ENCODE data around the gene SERPINI1. TPM values are rescaled to one million over a fixed set of nuclear protein-coding genes. Genes with fewer than 3 reads are reported as not detected.
A peak's percentile ranks its signal among the peaks of the same experiment; 100 is the strongest.
"Not testable (repeated sequence)": the region's sequence is repeated elsewhere in the genome, so short reads cannot be mapped to it uniquely, and the experiment has no call there.

The SERPINI1 gene
- total and polyA plus RNA-seq, 9 donors = 6.3 to 15.0 (median 9.1) TPM

DNA sequence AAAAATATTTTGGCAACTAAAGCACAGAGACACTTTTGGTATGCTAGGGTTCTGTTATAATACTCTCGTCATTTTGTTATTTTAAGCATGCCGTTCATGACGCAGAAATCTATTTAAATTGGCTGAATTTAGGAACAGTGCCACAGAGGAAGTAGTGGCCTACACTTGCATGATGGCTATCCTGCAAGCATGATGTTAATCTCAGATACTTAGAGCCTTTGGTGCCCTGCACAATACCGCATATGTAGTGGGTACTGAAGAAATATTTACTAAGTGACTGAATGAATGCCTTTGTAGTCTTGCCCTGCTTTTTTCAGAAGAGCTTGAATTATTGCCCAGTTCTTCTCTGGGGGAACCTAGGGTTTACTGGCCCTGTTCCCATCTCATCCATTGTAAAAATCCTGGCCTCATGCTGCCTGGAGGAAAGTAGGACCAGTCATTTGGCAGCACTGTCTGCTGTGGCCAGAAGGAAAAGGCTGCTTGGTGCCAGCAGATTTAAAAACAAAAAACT lies 79.0 kb downstream of the SERPINI1 start:
- Histone ChIP-seq H3K9me3 (replicated peaks; ENCODE audit: control insufficient read depth, low read depth, low read length) (no peaks in the 10 kb centered on the region), H3K4me3 (ENCODE audit: low read length) (no peak overlapping the region), H3K4me1 (ENCODE audit: control insufficient read depth, insufficient read depth, low read length) (peaks cover 21% of the 10 kb centered on the region), H3K36me3 (ENCODE audit: control insufficient read depth, insufficient read depth, low read length) (no peaks in the 10 kb centered on the region), H3K27me3 (ENCODE audit: control insufficient read depth, insufficient read depth, low read length) (no peaks in the 10 kb centered on the region), H3K27ac (ENCODE audit: low read length) (peak overlapping the region; percentile 62)
- WGBS (ENCODE audit: insufficient coverage) = 10% methylated on average over 3 of the region's 4 CpGs
- peak; percentile 91 for DNase-seq

DNA sequence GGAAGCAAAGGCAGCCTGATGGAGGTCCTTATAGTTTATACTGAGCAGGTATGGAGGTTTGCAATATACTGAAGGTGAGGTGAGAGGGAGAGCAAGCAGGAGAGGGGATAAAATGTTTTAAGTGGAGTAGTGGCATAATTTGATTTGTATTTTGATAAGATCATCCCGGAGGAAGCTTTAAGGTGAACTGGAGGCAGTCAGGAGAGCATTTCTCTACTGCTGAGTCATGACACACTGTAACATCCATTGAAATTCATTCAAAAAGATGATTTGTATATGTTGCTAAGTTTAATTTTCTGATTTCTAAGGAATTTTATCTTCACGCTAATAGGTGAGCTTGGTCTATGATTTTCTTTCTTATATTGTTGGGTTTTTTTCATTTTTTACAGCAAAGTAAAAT lies 81.4 kb downstream of the SERPINI1 start:
- no peak overlapping the region for H3K27ac ChIP-seq (ENCODE audit: low read length)
- DNase-seq = no peak
- no peaks in the 10 kb centered on the region for H3K36me3 ChIP-seq (ENCODE audit: control insufficient read depth, insufficient read depth, low read length)
- H3K27me3 ChIP-seq (ENCODE audit: control insufficient read depth, insufficient read depth, low read length) = no peaks in the 10 kb centered on the region
- H3K4me1 ChIP-seq (ENCODE audit: control insufficient read depth, insufficient read depth, low read length) = peaks cover 19% of the 10 kb centered on the region
- H3K9me3 ChIP-seq (replicated peaks; ENCODE audit: control insufficient read depth, low read depth, low read length) = no peaks in the 10 kb centered on the region
- no CpG with 5 or more reads among the region's 2 CpGs for WGBS (ENCODE audit: insufficient coverage)
- no peak overlapping the region for H3K4me3 ChIP-seq (ENCODE audit: low read length)

DNA sequence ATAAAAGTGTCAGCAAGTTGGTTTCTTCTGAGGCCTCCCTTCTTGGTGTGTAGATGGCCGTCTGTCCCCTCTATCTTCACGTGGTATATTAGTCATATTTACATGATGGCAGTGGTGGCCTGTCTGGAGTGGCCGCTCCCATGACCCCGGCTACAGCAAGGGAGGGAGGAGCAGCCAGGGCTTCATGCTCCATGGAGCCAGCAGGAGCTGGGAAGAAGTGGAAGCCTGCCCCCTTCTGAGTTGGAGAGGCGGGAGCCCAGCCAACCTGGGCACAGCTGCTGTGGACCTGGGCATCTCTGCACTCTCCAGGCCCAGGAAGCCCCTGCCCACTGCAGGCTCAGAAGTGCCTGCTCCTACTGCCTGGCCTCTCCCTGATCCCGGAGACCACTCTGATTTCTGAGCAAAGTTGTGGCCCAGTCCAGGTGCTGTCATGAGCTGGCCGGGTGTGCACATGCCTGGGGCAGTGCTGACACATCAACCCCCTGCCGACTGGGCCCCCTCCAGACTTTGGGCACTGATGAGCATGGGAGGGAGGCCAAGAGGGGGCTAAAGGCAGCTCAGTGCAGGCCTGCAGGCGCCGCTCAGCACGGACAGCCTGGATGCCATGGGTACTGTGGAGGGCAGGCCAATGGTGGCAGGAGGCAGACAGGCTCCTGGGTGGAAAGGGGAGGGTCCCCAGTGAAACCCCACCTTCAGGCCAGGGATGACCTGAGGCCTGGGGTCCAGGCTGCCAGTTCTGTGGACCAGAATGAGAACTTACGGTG lies 84.8 kb downstream of the SERPINI1 start:
- H3K36me3 ChIP-seq (ENCODE audit: control insufficient read depth, insufficient read depth, low read length) = no peaks in the 10 kb centered on the region
- DNase-seq = no peak
- H3K27ac ChIP-seq (ENCODE audit: low read length) = no peak overlapping the region
- WGBS (ENCODE audit: insufficient coverage) = 93% methylated on average over 10 of the region's 12 CpGs
- peaks cover under 1% of the 10 kb centered on the region for H3K4me1 ChIP-seq (ENCODE audit: control insufficient read depth, insufficient read depth, low read length)
- no peaks in the 10 kb centered on the region for H3K9me3 ChIP-seq (replicated peaks; ENCODE audit: control insufficient read depth, low read depth, low read length)
- no peaks in the 10 kb centered on the region for H3K27me3 ChIP-seq (ENCODE audit: control insufficient read depth, insufficient read depth, low read length)
- no peak overlapping the region for H3K4me3 ChIP-seq (ENCODE audit: low read length)

DNA sequence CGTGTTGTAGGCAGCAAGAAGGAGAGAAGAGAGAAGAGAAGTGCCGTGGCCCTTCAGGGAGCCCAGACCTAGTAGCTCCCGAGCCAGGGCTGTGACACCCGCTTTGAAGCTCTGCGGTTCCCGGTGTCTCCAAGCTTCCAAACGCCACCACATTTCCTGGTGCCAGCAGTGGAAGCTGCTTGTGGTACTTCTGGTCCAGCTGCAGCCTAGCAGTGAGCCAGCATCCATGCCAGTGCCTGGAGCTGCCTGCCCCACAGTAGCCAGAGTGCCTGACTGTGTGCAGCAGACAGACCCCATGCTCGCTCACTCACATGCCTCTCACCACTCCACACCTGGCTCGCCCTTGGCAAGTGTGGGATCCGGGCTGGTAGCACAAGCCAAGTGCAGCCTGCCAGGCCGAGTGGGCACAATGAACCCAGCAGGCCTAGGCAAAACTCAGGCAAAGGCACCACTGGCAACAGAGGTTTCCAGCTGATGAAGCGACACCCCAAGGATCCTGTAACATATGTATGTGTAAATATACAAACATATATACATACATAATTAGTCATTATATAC lies 85.8 kb downstream of the SERPINI1 start:
- no peak for DNase-seq
- Histone ChIP-seq H3K27ac (ENCODE audit: low read length) (no peak overlapping the region), H3K4me3 (ENCODE audit: low read length) (no peak overlapping the region), H3K9me3 (replicated peaks; ENCODE audit: control insufficient read depth, low read depth, low read length) (no peaks in the 10 kb centered on the region), H3K27me3 (ENCODE audit: control insufficient read depth, insufficient read depth, low read length) (no peaks in the 10 kb centered on the region), H3K36me3 (ENCODE audit: control insufficient read depth, insufficient read depth, low read length) (no peaks in the 10 kb centered on the region), H3K4me1 (ENCODE audit: control insufficient read depth, insufficient read depth, low read length) (no peaks in the 10 kb centered on the region)
- WGBS (ENCODE audit: insufficient coverage) = 98% methylated on average over 11 of the region's 12 CpGs

DNA sequence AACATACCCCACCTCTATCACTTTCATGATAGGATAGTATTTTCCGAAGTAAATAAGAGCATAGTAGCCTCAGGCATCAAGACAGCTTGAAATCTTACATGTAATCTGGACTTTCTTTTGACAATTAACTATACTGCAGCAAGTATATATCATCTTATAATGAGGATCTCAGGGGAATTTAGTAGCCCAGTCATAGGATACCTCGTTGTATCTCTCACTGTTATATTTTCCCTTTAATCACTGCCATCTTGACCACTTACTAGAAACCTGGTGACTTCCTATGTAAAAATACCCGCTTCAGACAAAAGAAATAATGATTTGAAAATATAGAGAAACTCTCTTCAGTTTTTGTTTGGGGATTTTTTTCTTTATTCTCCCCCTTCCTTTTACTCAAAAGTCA lies 88.2 kb downstream of the SERPINI1 start:
- no peaks in the 10 kb centered on the region for H3K4me1 ChIP-seq (ENCODE audit: control insufficient read depth, insufficient read depth, low read length)
- H3K27me3 ChIP-seq (ENCODE audit: control insufficient read depth, insufficient read depth, low read length) = no peaks in the 10 kb centered on the region
- H3K36me3 ChIP-seq (ENCODE audit: control insufficient read depth, insufficient read depth, low read length) = no peaks in the 10 kb centered on the region
- no peak overlapping the region for H3K27ac ChIP-seq (ENCODE audit: low read length)
- DNase-seq = no peak
- no CpG with 5 or more reads among the region's 3 CpGs for WGBS (ENCODE audit: insufficient coverage)
- H3K9me3 ChIP-seq (replicated peaks; ENCODE audit: control insufficient read depth, low read depth, low read length) = no peaks in the 10 kb centered on the region
- no peak overlapping the region for H3K4me3 ChIP-seq (ENCODE audit: low read length)

DNA sequence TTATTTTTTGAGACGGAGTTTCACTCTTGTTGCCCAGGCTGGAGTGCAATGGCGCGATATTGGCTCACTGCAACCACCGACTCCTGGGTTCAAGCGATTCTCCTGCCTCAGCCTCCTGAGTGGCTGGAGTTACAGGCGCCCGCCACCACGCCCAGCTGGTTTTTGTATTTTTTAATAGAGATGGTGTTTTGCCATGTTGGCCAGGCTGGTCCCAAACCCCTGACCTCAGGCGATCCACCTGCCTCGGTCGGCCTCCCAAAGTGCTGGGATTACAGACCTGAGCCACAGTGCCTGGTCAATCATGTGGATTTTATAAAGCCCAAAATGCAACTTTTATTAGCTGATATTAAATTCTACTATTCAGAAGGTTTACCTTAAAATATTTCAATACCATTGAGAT lies 92.1 kb downstream of the SERPINI1 start:
- H3K36me3 ChIP-seq (ENCODE audit: control insufficient read depth, insufficient read depth, low read length); DNase-seq; H3K9me3 ChIP-seq (replicated peaks; ENCODE audit: control insufficient read depth, low read depth, low read length); H3K4me3 ChIP-seq (ENCODE audit: low read length); H3K27me3 ChIP-seq (ENCODE audit: control insufficient read depth, insufficient read depth, low read length); H3K4me1 ChIP-seq (ENCODE audit: control insufficient read depth, insufficient read depth, low read length); H3K27ac ChIP-seq (ENCODE audit: low read length): not testable (repeated sequence)
- WGBS (ENCODE audit: insufficient coverage) = 100% methylated on average over 8 of the region's 11 CpGs

DNA sequence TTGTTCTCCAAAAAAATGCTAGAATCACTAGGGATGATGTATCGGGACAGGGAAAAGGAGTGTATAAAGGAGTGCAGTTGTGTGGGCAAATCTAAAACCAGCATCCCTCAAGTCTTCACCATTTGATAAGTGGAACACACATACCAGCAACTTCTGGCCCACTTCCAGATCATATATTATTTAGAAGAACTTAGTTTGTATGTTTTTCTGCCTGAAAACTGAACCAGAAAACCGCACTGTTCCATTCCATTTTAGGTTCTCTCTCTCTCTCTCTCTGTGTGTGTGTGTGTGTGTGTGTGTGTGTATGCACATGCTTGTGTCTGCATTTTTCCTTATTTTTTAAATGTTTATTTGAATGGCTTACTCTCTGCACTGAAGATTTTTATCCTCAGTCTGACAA lies 93.5 kb downstream of the SERPINI1 start:
- Histone ChIP-seq H3K36me3 (ENCODE audit: control insufficient read depth, insufficient read depth, low read length) (no peaks in the 10 kb centered on the region), H3K4me1 (ENCODE audit: control insufficient read depth, insufficient read depth, low read length) (no peaks in the 10 kb centered on the region), H3K4me3 (ENCODE audit: low read length) (no peak overlapping the region), H3K27me3 (ENCODE audit: control insufficient read depth, insufficient read depth, low read length) (no peaks in the 10 kb centered on the region), H3K9me3 (replicated peaks; ENCODE audit: control insufficient read depth, low read depth, low read length) (no peaks in the 10 kb centered on the region), H3K27ac (ENCODE audit: low read length) (no peak overlapping the region)
- no peak for DNase-seq
- no CpG with 5 or more reads among the region's 2 CpGs for WGBS (ENCODE audit: insufficient coverage)

DNA sequence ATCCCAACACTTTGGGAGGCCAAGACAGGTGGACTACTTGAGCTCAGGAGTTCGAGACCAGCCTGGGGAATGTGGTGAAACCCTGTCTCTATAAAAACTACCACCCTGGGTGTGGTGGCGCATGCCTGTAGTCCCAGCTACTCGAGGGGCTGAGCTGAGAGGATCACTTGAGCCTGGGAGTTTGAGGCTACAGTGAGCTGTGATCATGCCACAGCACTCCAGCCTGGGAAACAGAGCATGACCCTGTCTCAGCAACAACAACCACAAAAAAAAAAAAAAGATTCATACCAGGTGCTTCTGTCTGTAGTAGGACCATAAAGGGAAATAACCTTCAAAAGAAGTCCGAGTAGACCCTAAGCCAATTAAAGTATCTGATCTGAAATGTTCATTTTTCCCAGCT lies 94.5 kb downstream of the SERPINI1 start:
- DNase-seq = no peak
- no peak overlapping the region for H3K4me3 ChIP-seq (ENCODE audit: low read length)
- no peaks in the 10 kb centered on the region for H3K9me3 ChIP-seq (replicated peaks; ENCODE audit: control insufficient read depth, low read depth, low read length)
- no peaks in the 10 kb centered on the region for H3K27me3 ChIP-seq (ENCODE audit: control insufficient read depth, insufficient read depth, low read length)
- no CpG with 5 or more reads among the region's 4 CpGs for WGBS (ENCODE audit: insufficient coverage)
- H3K4me1 ChIP-seq (ENCODE audit: control insufficient read depth, insufficient read depth, low read length) = no peaks in the 10 kb centered on the region
- no peak overlapping the region for H3K27ac ChIP-seq (ENCODE audit: low read length)
- H3K36me3 ChIP-seq (ENCODE audit: control insufficient read depth, insufficient read depth, low read length) = no peaks in the 10 kb centered on the region

DNA sequence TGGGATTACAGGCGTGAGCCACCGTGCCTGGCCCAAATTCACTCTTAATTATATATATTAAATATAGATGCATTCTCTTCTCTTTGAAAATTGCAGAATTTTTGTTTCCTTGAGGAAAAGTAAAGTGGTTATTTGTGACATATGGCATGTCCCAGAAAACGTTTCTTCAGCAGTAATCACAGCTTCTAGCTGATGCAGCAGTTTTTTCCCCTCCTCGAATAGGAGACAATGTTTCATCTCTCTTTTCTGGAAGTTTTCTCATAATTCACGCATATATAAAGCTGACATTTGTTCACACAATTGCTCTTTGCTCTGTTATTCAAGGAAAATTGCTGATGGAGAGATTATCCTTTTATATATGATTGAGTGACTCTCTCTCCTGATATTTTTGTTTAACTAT lies 99.8 kb downstream of the SERPINI1 start:
- DNase-seq = no peak
- WGBS (ENCODE audit: insufficient coverage) = no CpG with 5 or more reads among the region's 5 CpGs
- Histone ChIP-seq H3K36me3 (ENCODE audit: control insufficient read depth, insufficient read depth, low read length) (no peaks in the 10 kb centered on the region), H3K4me1 (ENCODE audit: control insufficient read depth, insufficient read depth, low read length) (no peaks in the 10 kb centered on the region), H3K27ac (ENCODE audit: low read length) (no peak overlapping the region), H3K4me3 (ENCODE audit: low read length) (no peak overlapping the region), H3K9me3 (replicated peaks; ENCODE audit: control insufficient read depth, low read depth, low read length) (no peaks in the 10 kb centered on the region), H3K27me3 (ENCODE audit: control insufficient read depth, insufficient read depth, low read length) (no peaks in the 10 kb centered on the region)

DNA sequence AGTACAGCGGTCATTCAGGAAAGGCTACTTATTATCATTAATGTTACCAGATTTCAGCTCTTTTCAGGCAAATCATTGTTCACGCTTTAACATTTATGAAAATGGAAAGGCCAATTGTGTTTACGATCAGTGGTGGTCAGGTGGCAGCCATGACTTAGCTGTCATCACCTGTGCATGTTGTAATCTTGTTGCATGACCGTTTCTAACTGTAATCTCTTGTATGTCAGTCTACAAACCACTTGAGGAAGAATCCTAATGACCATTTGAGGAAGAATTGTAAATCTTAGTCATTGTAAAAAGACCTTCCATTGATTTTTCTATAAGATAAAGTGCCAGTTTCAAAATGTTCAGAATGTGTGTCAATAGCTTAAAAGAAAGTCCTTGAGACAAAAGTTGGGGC lies 100.4 kb downstream of the SERPINI1 start:
- Histone ChIP-seq H3K4me1 (ENCODE audit: control insufficient read depth, insufficient read depth, low read length) (no peaks in the 10 kb centered on the region), H3K4me3 (ENCODE audit: low read length) (no peak overlapping the region), H3K9me3 (replicated peaks; ENCODE audit: control insufficient read depth, low read depth, low read length) (no peaks in the 10 kb centered on the region), H3K27me3 (ENCODE audit: control insufficient read depth, insufficient read depth, low read length) (no peaks in the 10 kb centered on the region), H3K27ac (ENCODE audit: low read length) (no peak overlapping the region), H3K36me3 (ENCODE audit: control insufficient read depth, insufficient read depth, low read length) (no peaks in the 10 kb centered on the region)
- WGBS (ENCODE audit: insufficient coverage) = 100% methylated on average over 2 of the region's 4 CpGs
- DNase-seq = no peak
